Measurements from ENCODE around the gene DARS2. TPM values are rescaled to one million over a fixed set of nuclear protein-coding genes. Genes with fewer than 3 reads are reported as not detected.

The DARS2 gene
- total RNA-seq, 1 donor from 2014 or later: 28.2 TPM

GRCh38 chr1:173863224-173864161 is 39.0 kb downstream of the DARS2 start:
- peaks cover 45% of the 10 kb centered on the region for H3K36me3 Mint-ChIP-seq
- DNase-seq (ENCODE audit: extremely low spot score, unreplicated experiment): no peak
- H3K27me3 Mint-ChIP-seq: peaks cover 4% of the 10 kb centered on the region
- H3K4me1 Mint-ChIP-seq (ENCODE audit: unreplicated experiment): peaks cover 13% of the 10 kb centered on the region
- H3K27ac Mint-ChIP-seq: peak overlapping the region; percentile 76
- TF ChIP-seq CTCF (conservative IDR thresholded peaks at IDR 0.05): no peak
- no peaks in the 10 kb centered on the region for H3K9me3 Mint-ChIP-seq
- H3K4me3 Mint-ChIP-seq: peak overlapping the region; percentile 72

- peaks cover 18% of the 10 kb centered on the region for H3K4me1 Mint-ChIP-seq (ENCODE audit: unreplicated experiment)
Observed at GRCh38 chr1:173864179-173864867, 39.9 kb downstream of the DARS2 start.

GRCh38 chr1:173865468-173866164 is 41.1 kb downstream of the DARS2 start:
- no peak for DNase-seq (ENCODE audit: extremely low spot score, unreplicated experiment)
- Mint-ChIP-seq H3K4me3 (peak overlapping the region; percentile 100), H3K36me3 (peaks cover 44% of the 10 kb centered on the region), H3K4me1 (ENCODE audit: unreplicated experiment) (peaks cover 22% of the 10 kb centered on the region), H3K27ac (peak overlapping the region; percentile 99), H3K9me3 (no peaks in the 10 kb centered on the region), H3K27me3 (peaks cover 4% of the 10 kb centered on the region)
- TF ChIP-seq CTCF (conservative IDR thresholded peaks at IDR 0.05): no peak

More at GRCh38 chr1:173864179-173864867, 39.9 kb downstream of the DARS2 start:
- no peaks in the 10 kb centered on the region for H3K9me3 Mint-ChIP-seq
- H3K4me3 Mint-ChIP-seq: peak overlapping the region; percentile 72
- H3K27me3 Mint-ChIP-seq: peaks cover 4% of the 10 kb centered on the region
- peak overlapping the region; percentile 76 for H3K27ac Mint-ChIP-seq
- no peak for TF ChIP-seq CTCF (conservative IDR thresholded peaks at IDR 0.05)
- DNase-seq (ENCODE audit: extremely low spot score, unreplicated experiment): no peak
- H3K36me3 Mint-ChIP-seq: peaks cover 45% of the 10 kb centered on the region

DNA sequence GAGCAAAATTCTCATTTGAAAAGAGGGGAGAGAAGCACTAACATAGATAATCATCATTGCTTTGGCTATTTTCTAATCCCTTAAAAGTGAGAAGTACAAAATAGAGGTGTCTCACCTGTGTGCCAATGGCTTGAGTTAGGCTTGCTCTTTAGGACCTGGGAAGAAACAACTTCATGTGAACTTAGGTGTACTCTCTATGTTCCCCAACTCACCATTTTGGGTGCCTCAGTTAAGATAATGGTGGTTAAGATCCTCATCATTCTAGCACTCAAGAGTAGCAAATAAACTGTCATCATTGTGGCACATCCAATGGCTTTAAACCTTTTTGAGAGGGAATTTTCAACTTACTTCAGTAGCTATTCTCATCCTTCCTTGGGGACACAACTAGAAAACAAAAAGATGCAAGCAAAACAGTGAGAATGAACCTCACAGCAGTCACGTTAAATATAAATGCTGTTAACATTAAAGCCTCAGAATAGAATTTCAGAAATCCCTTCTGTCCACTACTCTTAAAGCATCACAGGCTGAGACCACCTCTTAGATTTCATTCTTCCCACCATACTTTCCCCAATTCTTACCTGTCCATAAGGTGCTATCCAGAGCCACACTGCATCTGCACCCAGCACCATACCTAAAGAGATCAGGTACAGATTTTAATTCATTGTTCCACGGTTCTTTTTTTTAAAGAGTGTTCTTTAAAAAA is 42.1 kb downstream of the DARS2 start:
- Mint-ChIP-seq H3K4me3 (peak overlapping the region; percentile 100), H3K27me3 (peaks cover 4% of the 10 kb centered on the region), H3K9me3 (no peaks in the 10 kb centered on the region), H3K4me1 (ENCODE audit: unreplicated experiment) (peaks cover 26% of the 10 kb centered on the region), H3K36me3 (peaks cover 47% of the 10 kb centered on the region), H3K27ac (peak overlapping the region; percentile 99)
- TF ChIP-seq CTCF (conservative IDR thresholded peaks at IDR 0.05): no peak
- no peak for DNase-seq (ENCODE audit: extremely low spot score, unreplicated experiment)
